ENCODE results near the gene SLC26A8. TPM values are rescaled to one million over a fixed set of nuclear protein-coding genes. Genes with fewer than 3 reads are reported as not detected.

Gene SLC26A8
- total RNA-seq, 1 experiment from 2014 or later: 0.09 TPM

- Mint-ChIP-seq H3K27me3 (ENCODE audit: low read depth) (no peaks in the 10 kb centered on the region), H3K9me3 (no peaks in the 10 kb centered on the region), H3K27ac (no peak overlapping the region), H3K36me3 (ENCODE audit: insufficient read depth in 1 of 3, low read depth in 3 of 3) (peaks cover 0 to 15% (median 6%) of the 10 kb centered on the region in 3 experiments; a peak in 5 of 7 replicates), H3K4me1 (no peaks in the 10 kb centered on the region), H3K4me3 (no peak overlapping the region)
- Histone ChIP-seq H2BK15ac (ENCODE audit: low read depth, low read length) (no peak overlapping the region), H3K56ac (ENCODE audit: insufficient read length, low read depth, low read length) (no peak overlapping the region), H2BK120ac (ENCODE audit: low read depth, low read length, poor library complexity, severe bottlenecking) (no peak overlapping the region), H3K27ac (ENCODE audit: insufficient read length, low read depth, low read length) (no peak overlapping the region), H3K79me2 (ENCODE audit: insufficient read depth, low read length) (no peaks in the 10 kb centered on the region), H3K27me3 (ENCODE audit: insufficient read depth, low read length) (no peaks in the 10 kb centered on the region), H2AK5ac (ENCODE audit: insufficient read length, low read length) (no peak overlapping the region), H3K4ac (ENCODE audit: low read depth, low read length) (no peak overlapping the region), H2AFZ (ENCODE audit: low read length) (no peak overlapping the region), H4K20me1 (ENCODE audit: control insufficient read depth, insufficient read depth, insufficient read length) (no peaks in the 10 kb centered on the region), H3K14ac (ENCODE audit: insufficient read depth, low read length) (no peak overlapping the region), H2BK20ac (ENCODE audit: low read depth, low read length, poor library complexity, severe bottlenecking) (no peak overlapping the region), H3K4me1 (ENCODE audit: insufficient read depth, low read length) (no peaks in the 10 kb centered on the region), H3K23me2 (ENCODE audit: insufficient read length, low read depth, low read length, poor library complexity, severe bottlenecking) (no peaks in the 10 kb centered on the region), H3K18ac (ENCODE audit: insufficient read length, low read depth, low read length) (no peak overlapping the region), H2BK12ac (ENCODE audit: insufficient read length, low read depth, low read length) (no peak overlapping the region), H3K4me2 (ENCODE audit: insufficient read depth, insufficient read length, low read length) (no peak overlapping the region), H4K8ac (replicated peaks; ENCODE audit: insufficient read length, low read depth, low read length) (no peak overlapping the region), H4K5ac (ENCODE audit: insufficient read length, low read depth, low read length) (no peak overlapping the region), H3K9ac (ENCODE audit: extremely low read depth, insufficient read length, low read length) (no peak overlapping the region), H3K79me1 (ENCODE audit: insufficient read depth, low read depth, low read length, poor library complexity, severe bottlenecking) (no peaks in the 10 kb centered on the region), H4K91ac (ENCODE audit: insufficient read length, low read depth, low read length) (no peak overlapping the region), H3K9me3 (ENCODE audit: control insufficient read depth, low read depth, low read length) (no peaks in the 10 kb centered on the region), H3T11ph (ENCODE audit: low read length) (no peak overlapping the region), H3K23ac (ENCODE audit: insufficient read length, low read depth, low read length) (no peak overlapping the region), H2BK5ac (ENCODE audit: insufficient read length, low read length) (no peak overlapping the region)
- TF ChIP-seq CTCF (conservative IDR thresholded peaks at IDR 0.05): no peak
- WGBS (ENCODE audit: extremely low coverage, insufficient read length, low lambda C conversion rate): no CpG with 5 or more reads among the region's 1 CpG
- no peak for DNase-seq
Observed at GRCh38 chr6:36056178-36056577, 31.7 kb upstream of the SLC26A8 start.
